ENCODE results near the gene PIM3. TPM values are rescaled to one million over a fixed set of nuclear protein-coding genes. Genes with fewer than 3 reads are reported as not detected.
A peak's percentile ranks its signal among the peaks of the same experiment; 100 is the strongest.

The PIM3 gene
- total RNA-seq, 1 experiment from 2014 or later: 58.2 TPM

DNA sequence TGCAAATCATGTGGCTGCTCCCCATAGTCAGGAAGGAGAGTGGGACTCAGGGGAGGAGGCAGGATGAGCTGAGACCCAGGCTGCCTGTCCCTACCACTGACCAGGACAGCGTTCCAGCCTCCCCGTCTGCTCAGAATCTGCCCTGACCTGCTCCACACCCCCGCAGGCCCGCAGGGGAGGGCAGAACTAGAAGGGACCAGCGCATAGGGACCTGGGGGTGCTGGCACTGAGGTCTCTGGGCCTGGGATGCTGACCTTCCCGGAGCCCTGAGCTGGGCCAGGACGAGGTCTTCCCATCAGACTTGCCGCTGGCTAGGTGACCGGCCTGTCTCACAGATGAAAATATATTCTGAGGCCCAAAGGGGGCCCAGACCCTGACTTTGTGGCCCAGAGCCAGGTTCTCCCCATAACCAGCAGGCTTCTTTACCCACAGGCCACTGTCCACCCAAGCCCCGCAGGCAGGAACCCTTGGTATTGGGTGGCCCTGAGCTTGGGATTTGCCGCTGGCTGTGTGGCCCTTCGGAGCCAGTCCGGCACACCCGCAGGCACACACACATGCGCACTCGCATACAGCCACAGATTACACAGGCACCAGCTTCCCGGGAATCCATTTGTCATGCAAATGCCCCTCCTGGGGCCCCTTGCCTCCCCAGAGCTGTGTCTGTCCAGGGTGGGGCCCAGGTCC lies 13.8 kb upstream of the PIM3 start:
- intact Hi-C loops (cut with micrococcal nuclease; ENCODE audit: unreplicated experiment) (no loop called here), in situ Hi-C loops (cut with HindIII; ENCODE audit: low pct_unique_long_range_greater_than_20kb, low sequenced_read_pairs) (no loop called here)

DNA sequence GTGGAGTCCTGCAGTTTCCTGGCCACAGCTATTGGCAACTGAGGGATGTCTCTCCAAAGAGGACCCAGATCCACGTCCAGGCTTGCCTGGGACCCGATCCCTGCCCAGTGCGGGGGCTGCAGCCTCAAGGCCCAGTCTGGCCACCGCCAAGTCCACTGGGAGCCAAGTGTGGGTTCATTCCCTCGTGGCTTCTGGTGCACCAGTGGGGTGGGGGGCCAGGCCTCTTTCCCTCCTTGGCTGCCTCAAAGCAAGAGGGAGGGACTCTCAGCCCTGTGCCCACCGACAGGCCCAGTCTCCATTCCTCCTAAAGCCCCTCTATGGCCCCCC lies 13.3 kb upstream of the PIM3 start:
- Histone ChIP-seq H3K9me3 (ENCODE audit: control insufficient read depth, insufficient read depth, low read depth, low read length) (no peaks in the 10 kb centered on the region), H3K27me3 (ENCODE audit: control insufficient read depth, insufficient read depth, low read length) (no peaks in the 10 kb centered on the region), H3K4me1 (ENCODE audit: control insufficient read depth, insufficient read depth, low read length) (peaks cover 54% of the 10 kb centered on the region), H3K36me3 (ENCODE audit: control insufficient read depth, insufficient read depth, low read length) (no peaks in the 10 kb centered on the region), H3K27ac (ENCODE audit: low read length) (peak overlapping the region; percentile 54; the same call in 1 of the 2 replicates), H3K4me3 (ENCODE audit: low read depth in 2 of 2, low read length in 2 of 2) (no peak overlapping the region)
- DNase-seq (ENCODE audit: low read depth, low spot score) (no peak), ATAC-seq (no peak)
- ChIA-PET CTCF (no interaction called here), POLR2A (no interaction called here)
- intact Hi-C loops (cut with micrococcal nuclease; ENCODE audit: unreplicated experiment) (no loop called here), in situ Hi-C loops (cut with HindIII; ENCODE audit: low pct_unique_long_range_greater_than_20kb, low sequenced_read_pairs) (no loop called here)
- BruUV-seq (replicated peaks): no TSS peak
- TF ChIP-seq SIN3A (IDR thresholded peaks at IDR 0.05; ENCODE audit: borderline replicate concordance, insufficient read depth, low read depth, low read length) (no peak), REST (IDR thresholded peaks at IDR 0.05; ENCODE audit: insufficient read depth in 1 of 2, low read depth in 2 of 2, low read length in 1 of 2) (no peak), CTCF (IDR thresholded peaks at IDR 0.05) (no peak), TCF7L2 (IDR thresholded peaks at IDR 0.05; ENCODE audit: low read depth, low read length) (no peak), POLR2AphosphoS5 (IDR thresholded peaks at IDR 0.05; ENCODE audit: low read depth, low read length) (no peak)

More for the DNA sequence above, 13.8 kb upstream of the PIM3 start:
- no peak overlapping the region for H3K4me3 ChIP-seq (ENCODE audit: low read depth in 2 of 2, low read length in 2 of 2)
- no peaks in the 10 kb centered on the region for H3K9me3 ChIP-seq (ENCODE audit: control insufficient read depth, insufficient read depth, low read depth, low read length)
- no peak for ATAC-seq
- ChIA-PET POLR2A (interaction anchor here (0.6 to 0.7 kb wide), 2 partner anchors 17 to 320 kb away, joined by 3 to 4 read pairs; no protein-coding TSS in a partner anchor), CTCF (no interaction called here)
- peaks cover 49% of the 10 kb centered on the region for H3K4me1 ChIP-seq (ENCODE audit: control insufficient read depth, insufficient read depth, low read length)
- no TSS peak for BruUV-seq (replicated peaks)
- peak overlapping the region; percentile 54; the same call in 1 of the 2 replicates for H3K27ac ChIP-seq (ENCODE audit: low read length)
- DNase-seq (ENCODE audit: low read depth, low spot score): no peak
- TF ChIP-seq SIN3A (IDR thresholded peaks at IDR 0.05; ENCODE audit: borderline replicate concordance, insufficient read depth, low read depth, low read length) (no peak), REST (IDR thresholded peaks at IDR 0.05; ENCODE audit: insufficient read depth in 1 of 2, low read depth in 2 of 2, low read length in 1 of 2) (no peak), POLR2AphosphoS5 (IDR thresholded peaks at IDR 0.05; ENCODE audit: low read depth, low read length) (no peak), CTCF (IDR thresholded peaks at IDR 0.05) (no peak), TCF7L2 (IDR thresholded peaks at IDR 0.05; ENCODE audit: low read depth, low read length) (no peak)
- H3K36me3 ChIP-seq (ENCODE audit: control insufficient read depth, insufficient read depth, low read length): no peaks in the 10 kb centered on the region
- no peaks in the 10 kb centered on the region for H3K27me3 ChIP-seq (ENCODE audit: control insufficient read depth, insufficient read depth, low read length)
